ENCODE measurements around the gene MAGEB2. TPM values are rescaled to one million over a fixed set of nuclear protein-coding genes. Genes with fewer than 3 reads are reported as not detected.

MAGEB2 gene
- polyA plus RNA-seq, 3 donors = not detected

DNA sequence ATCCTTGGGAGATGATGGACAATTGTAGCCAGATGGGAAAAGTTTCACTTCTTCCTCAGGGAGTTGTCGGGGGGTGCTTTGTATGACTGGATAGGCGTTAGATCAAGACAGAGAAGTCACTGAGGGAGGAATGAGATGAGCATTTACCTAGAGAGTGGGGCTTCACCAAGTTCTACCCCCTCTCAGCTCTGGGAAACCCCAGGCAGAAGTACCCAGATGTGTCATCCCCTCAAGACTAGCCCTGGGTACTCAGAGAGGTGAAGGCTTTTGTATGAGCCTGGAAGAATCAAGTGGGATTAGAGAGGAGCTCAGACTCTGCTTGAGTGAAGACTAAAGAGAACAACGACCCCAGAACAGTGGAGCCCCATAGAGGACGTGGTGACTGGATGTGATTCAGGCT, 33.5 kb downstream of the MAGEB2 start:
- no peaks in the 10 kb centered on the region for H3K4me1 Mint-ChIP-seq
- no peak for TF ChIP-seq CTCF (IDR thresholded peaks at IDR 0.05)
- H3K9me3 ChIP-seq (replicated peaks in 1 of 2; ENCODE audit: control insufficient read depth in 1 of 2, insufficient read depth in 1 of 2, low read length in 2 of 2) = no peaks in the 10 kb centered on the region
- no peak overlapping the region for H3K9ac ChIP-seq (ENCODE audit: insufficient read depth, low read length, poor library complexity, severe bottlenecking)
- H3K9me3 Mint-ChIP-seq = peaks cover 0 to 12% (median 6%) of the 10 kb centered on the region in 7 donors
- H3K27ac ChIP-seq (ENCODE audit: low read depth in 1 of 2, low read length in 2 of 2) = no peak overlapping the region
- no peak overlapping the region for H3K4me3 ChIP-seq (replicated peaks in 1 of 3; ENCODE audit: low read depth in 2 of 3, low read length in 3 of 3)
- no peak overlapping the region for H3K4me2 ChIP-seq (replicated peaks; ENCODE audit: extremely low read depth, low read length, poor library complexity, severe bottlenecking)
- no CpG with 5 or more reads among the region's 4 CpGs for WGBS (ENCODE audit: insufficient coverage)
- peaks cover 2 to 3% (median 2%) of the 10 kb centered on the region in 3 donors for H3K27me3 Mint-ChIP-seq (ENCODE audit: low read depth in 3 of 3)
- intact Hi-C loops (cut with micrococcal nuclease) = no loop called here
- DNase-seq = no peak
- no peak overlapping the region for H2AFZ ChIP-seq (ENCODE audit: insufficient read depth, low read depth, low read length, poor library complexity, severe bottlenecking)
- no peaks in the 10 kb centered on the region for H3K79me2 ChIP-seq (ENCODE audit: insufficient read depth, low read length)
- H3K4me3 Mint-ChIP-seq = no peak overlapping the region
- H3K36me3 Mint-ChIP-seq = no peaks in the 10 kb centered on the region
- no peaks in the 10 kb centered on the region for H3K27me3 ChIP-seq (ENCODE audit: control insufficient read depth in 2 of 2, insufficient read depth in 2 of 2, low read length in 2 of 2)
- no peak overlapping the region for H3K27ac Mint-ChIP-seq
- H3K4me1 ChIP-seq (ENCODE audit: control insufficient read depth in 1 of 2, insufficient read depth in 2 of 2, low read length in 2 of 2) = no peaks in the 10 kb centered on the region
- no peaks in the 10 kb centered on the region for H3K36me3 ChIP-seq (replicated peaks in 1 of 2; ENCODE audit: control insufficient read depth in 1 of 2, insufficient read depth in 2 of 2, low read length in 2 of 2)
- no peaks in the 10 kb centered on the region for H4K20me1 ChIP-seq (ENCODE audit: insufficient read depth, low read length)

DNA sequence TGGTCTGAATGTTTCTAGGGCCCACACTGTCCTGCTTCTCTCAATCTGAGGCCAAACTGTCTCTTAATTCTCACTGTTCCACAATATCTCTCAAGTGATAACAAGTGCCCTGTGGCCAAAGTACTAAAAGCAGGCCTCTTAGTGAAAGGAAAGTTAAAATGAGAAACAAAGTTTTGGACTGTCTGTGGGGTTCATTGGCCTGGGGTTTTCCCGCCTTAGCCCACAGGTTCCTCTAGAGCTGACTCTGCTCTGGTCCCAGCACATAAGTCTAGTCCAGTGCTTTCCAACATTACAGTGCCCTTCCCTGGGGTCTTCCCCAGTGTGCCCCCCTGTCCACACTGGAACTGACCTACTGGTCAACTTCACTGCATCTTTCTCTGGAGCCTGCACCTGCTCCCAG, 37.9 kb downstream of the MAGEB2 start:
- H3K27me3 ChIP-seq (ENCODE audit: control insufficient read depth in 2 of 2, insufficient read depth in 2 of 2, low read length in 2 of 2) = no peaks in the 10 kb centered on the region
- H3K4me1 ChIP-seq (ENCODE audit: control insufficient read depth in 1 of 2, insufficient read depth in 2 of 2, low read length in 2 of 2) = no peaks in the 10 kb centered on the region
- no peak overlapping the region for H3K4me3 Mint-ChIP-seq
- no peaks in the 10 kb centered on the region for H3K79me2 ChIP-seq (ENCODE audit: insufficient read depth, low read length)
- H3K4me3 ChIP-seq (replicated peaks in 1 of 3; ENCODE audit: low read depth in 2 of 3, low read length in 3 of 3) = no peak overlapping the region
- H3K27ac ChIP-seq (ENCODE audit: low read depth in 1 of 2, low read length in 2 of 2) = no peak overlapping the region
- H3K36me3 Mint-ChIP-seq = no peaks in the 10 kb centered on the region
- WGBS (ENCODE audit: insufficient coverage) = no CpG with 5 or more reads among the region's 1 CpG
- H4K20me1 ChIP-seq (ENCODE audit: insufficient read depth, low read length) = no peaks in the 10 kb centered on the region
- no peak for DNase-seq
- no peak overlapping the region for H3K4me2 ChIP-seq (replicated peaks; ENCODE audit: extremely low read depth, low read length, poor library complexity, severe bottlenecking)
- no peak for TF ChIP-seq CTCF (IDR thresholded peaks at IDR 0.05)
- H3K9me3 Mint-ChIP-seq = peaks cover 2 to 7% (median 5%) of the 10 kb centered on the region in 7 donors
- H3K9me3 ChIP-seq (replicated peaks in 1 of 2; ENCODE audit: control insufficient read depth in 1 of 2, insufficient read depth in 1 of 2, low read length in 2 of 2) = peaks cover 0 to 5% of the 10 kb centered on the region in 2 donors
- no peaks in the 10 kb centered on the region for H3K4me1 Mint-ChIP-seq
- no peak overlapping the region for H3K27ac Mint-ChIP-seq
- no peak overlapping the region for H2AFZ ChIP-seq (ENCODE audit: insufficient read depth, low read depth, low read length, poor library complexity, severe bottlenecking)
- no peak overlapping the region for H3K9ac ChIP-seq (ENCODE audit: insufficient read depth, low read length, poor library complexity, severe bottlenecking)
- intact Hi-C loops (cut with micrococcal nuclease) = no loop called here
- H3K36me3 ChIP-seq (replicated peaks in 1 of 2; ENCODE audit: control insufficient read depth in 1 of 2, insufficient read depth in 2 of 2, low read length in 2 of 2) = no peaks in the 10 kb centered on the region
- H3K27me3 Mint-ChIP-seq (ENCODE audit: low read depth in 3 of 3) = peaks cover 0 to 3% (median 2%) of the 10 kb centered on the region in 3 donors

Data from CD14-positive monocyte (primary cell).